HCT116 (cell line): ENCODE data around the gene LAMP5. TPM values are rescaled to one million over a fixed set of nuclear protein-coding genes. Genes with fewer than 3 reads are reported as not detected.

Source experiments
- ATAC-seq: fragments of 200-7000 bp; cut with Tn5 transposase; 2 replicates; pipeline ENCODE4 v1.9.1; 2020; ENCODE audit warnings: mild to moderate bottlenecking, moderate library complexity
- BruUV-seq: library from RNA; stranded (reverse); fragments of 400-500 nt; replicated peaks from 2 replicates; lab custom pipeline; 2021; lab: Mats Ljungman, UMichigan
- CTCF ChIA-PET: fragments of 300-600 bp; sonication (Branson Sonifier 250); formaldehyde crosslinking; loops from one replicate; lab custom pipeline; 2021; ENCODE audit warnings: antibody characterized with exemption; lab: Charles Lee
- POLR2A ChIA-PET: fragments of 300-600, 350-600 bp; sonication (Branson Sonifier 250); formaldehyde crosslinking; loops from one replicate; lab custom pipeline; 2021; ENCODE audit warnings: antibody characterized with exemption; lab: Charles Lee
- RAD21 ChIA-PET, 2 experiments: fragments of 300-600 bp; sonication (Branson Sonifier 250); formaldehyde crosslinking; loops; one replicate each; lab custom pipeline; 2023; ENCODE audit warnings: low total read pairs in 2 of 2; ENCODE audit not compliant: uncharacterized antibody in 2 of 2, unreplicated experiment in 2 of 2, low non-redundant PET in 1 of 2; lab: Charles Lee
- DNase-seq: peaks from one replicate; pipeline ENCODE4 v3.0.0-alpha.2; 2010; ENCODE audit warnings: low read depth, low spot score
- H2AFZ ChIP-seq: fragments of 200-600 bp; shearing (Covaris generic), sonication (generic); 2 replicates; pipeline ENCODE4 v1.6.1; 2017; ENCODE audit warnings: low read depth, mixed run types, mixed read lengths, antibody characterized with exemption, low read length; ENCODE audit not compliant: poor library complexity, severe bottlenecking
- H3K27ac ChIP-seq: 2 replicates; pipeline ENCODE4 v1.5.1; 2012; ENCODE audit warnings: low read depth, low read length
- H3K27me3 ChIP-seq: fragments of 200-600 bp; sonication (generic); 2 replicates; pipeline ENCODE4 v1.6.1; 2016; ENCODE audit warnings: mixed run types, low read length, mixed read lengths; ENCODE audit not compliant: insufficient read depth
- H3K36me3 ChIP-seq, 2 experiments: fragments of 200-500 bp in 1 of 2; fragments of 200-600 bp in 1 of 2; sonication (Bioruptor generic) in 1 of 2; sonication (generic) in 1 of 2; 2 replicates each; pipeline versions ENCODE4 v1.5.1 to v1.6.1; 2014 to 2016; ENCODE audit warnings: low read length in 2 of 2, inconsistent platforms in 1 of 2, mixed read lengths in 1 of 2, mixed run types in 1 of 2; ENCODE audit not compliant: insufficient read depth in 2 of 2, control insufficient read depth in 1 of 2
- H3K4me1 ChIP-seq, 2 experiments: fragments of 200-600 bp in 1 of 2; sonication (generic) in 1 of 2; 2 replicates each; pipeline versions ENCODE4 v1.5.1 to v1.6.1; 2012 to 2017; ENCODE audit warnings: low read length in 2 of 2, inconsistent platforms in 1 of 2, mild to moderate bottlenecking in 1 of 2, mixed read lengths in 1 of 2, mixed run types in 1 of 2, moderate library complexity in 1 of 2; ENCODE audit not compliant: insufficient read depth in 2 of 2, control insufficient read depth in 1 of 2
- H3K4me2 ChIP-seq: fragments of 200-600 bp; sonication (generic); 2 replicates; pipeline ENCODE4 v1.6.1; 2017; ENCODE audit warnings: mixed run types, low read length, mixed read lengths
- H3K4me3 ChIP-seq, 2 experiments: fragments of 200-600 bp in 1 of 2; sonication (generic) in 1 of 2; replicated peaks in 1 of 2; 2 replicates each; pipeline ENCODE4 v1.5.1; 2011 to 2016; ENCODE audit warnings: low read length in 2 of 2, control low read depth in 1 of 2, low read depth in 1 of 2, mild to moderate bottlenecking in 1 of 2, mixed read lengths in 1 of 2, mixed run types in 1 of 2
- H3K79me2 ChIP-seq: fragments of 200-600 bp; sonication (generic); 2 replicates; pipeline ENCODE4 v1.6.1; 2017; ENCODE audit warnings: mild to moderate bottlenecking, mixed run types, low read length, moderate library complexity, mixed read lengths; ENCODE audit not compliant: insufficient read depth
- H3K9ac ChIP-seq: fragments of 200-600 bp; sonication (generic); 2 replicates; pipeline ENCODE4 v1.6.1; 2016; ENCODE audit warnings: low read length, mixed read lengths
- H3K9me2 ChIP-seq: fragments of 200-600 bp; sonication (generic), shearing (Covaris generic); 2 replicates; pipeline ENCODE4 v1.6.1; 2017; ENCODE audit warnings: mixed run types, mild to moderate bottlenecking, moderate library complexity; ENCODE audit not compliant: insufficient read depth
- H3K9me3 ChIP-seq, 2 experiments: fragments of 200-500 bp in 1 of 2; fragments of 200-600 bp in 1 of 2; sonication (Bioruptor generic) in 1 of 2; sonication (generic) in 1 of 2; 2 replicates each; pipeline ENCODE4 v1.6.1; 2014 to 2017; ENCODE audit warnings: low read length in 2 of 2, mixed read lengths in 2 of 2, inconsistent platforms in 1 of 2, low read depth in 1 of 2, mild to moderate bottlenecking in 1 of 2, mixed run types in 1 of 2, moderate library complexity in 1 of 2; ENCODE audit not compliant: control insufficient read depth in 1 of 2, insufficient read depth in 1 of 2
- H4K20me1 ChIP-seq: fragments of 200-600 bp; sonication (generic), shearing (Covaris generic); 2 replicates; pipeline ENCODE4 v1.6.1; 2017; ENCODE audit warnings: mixed run types, mild to moderate bottlenecking, moderate library complexity; ENCODE audit not compliant: insufficient read depth
- ATF3 ChIP-seq: IDR thresholded peaks from 2 replicates; pipeline ENCODE4 v1.6.1; 2012
- CBX3 ChIP-seq: IDR thresholded peaks from 2 replicates; pipeline ENCODE4 v1.6.1; 2012; ENCODE audit warnings: low read depth
- EZH2phosphoT487 ChIP-seq: fragments of 200-600 bp; IDR thresholded peaks from 2 replicates; pipeline ENCODE4 v1.6.1; 2018; ENCODE audit warnings: antibody characterized with exemption, borderline replicate concordance
- MAX ChIP-seq: IDR thresholded peaks from 2 replicates; pipeline ENCODE4 v1.6.1; 2012
- POLR2A ChIP-seq: IDR thresholded peaks from 2 replicates; pipeline ENCODE4 v1.7.0; 2011; ENCODE audit warnings: borderline replicate concordance; ENCODE audit not compliant: insufficient read depth, insufficient read length; ENCODE audit errors: extremely low read depth
- POLR2AphosphoS5 ChIP-seq: IDR thresholded peaks from 2 replicates; pipeline ENCODE4 v1.6.1; 2011; ENCODE audit warnings: mild to moderate bottlenecking, low read depth, low read length, moderate library complexity
- SIN3A ChIP-seq: IDR thresholded peaks from 2 replicates; pipeline ENCODE4 v1.6.1; 2012; ENCODE audit warnings: low read depth
- SP1 ChIP-seq: IDR thresholded peaks from 2 replicates; pipeline ENCODE4 v1.6.1; 2012; ENCODE audit warnings: low read depth
- TCF7L2 ChIP-seq: IDR thresholded peaks from 2 replicates; pipeline ENCODE4 v1.7.0; 2011; ENCODE audit warnings: borderline replicate concordance, inconsistent platforms; ENCODE audit not compliant: insufficient read depth, insufficient read length; ENCODE audit errors: extremely low read depth
- YY1 ChIP-seq: IDR thresholded peaks from 2 replicates; pipeline ENCODE4 v1.6.1; 2011; ENCODE audit warnings: low read length, low read depth, moderate library complexity, mild to moderate bottlenecking; ENCODE audit not compliant: insufficient replicate concordance; ENCODE audit errors: extremely low read depth
- ZNF274 ChIP-seq: fragments of 200-500 bp; sonication (Bioruptor generic); IDR thresholded peaks from 2 replicates; pipeline ENCODE4 v1.6.1; 2014; ENCODE audit warnings: mild to moderate bottlenecking, low read depth, low read length, inconsistent platforms
- intact Hi-C: fragments of 100-400 bp; cut with micrococcal nuclease; formaldehyde crosslinking; loops from 2 replicates; pipeline ENCODE4 v1.10.0; 2022
- total RNA-seq: library from RNA; stranded (reverse); gene quantifications from one replicate; pipeline ENCODE4 v1.2.1, GENCODE V29; 2021; ENCODE audit not compliant: unreplicated experiment
- TF ChIP-seq, protein P1 (sequence below), 3 experiments: fragments of 200-600 bp in 1 of 3; sonication (generic) in 1 of 3; IDR thresholded peaks in 2 of 3; conservative IDR thresholded peaks in 1 of 3; 2 replicates each; pipeline ENCODE4 v1.5.1; 2012 to 2017; ENCODE audit warnings: low read depth in 2 of 3, low read length in 2 of 3, antibody characterized with exemption in 1 of 3, borderline replicate concordance in 1 of 3, control low read depth in 1 of 3, mild to moderate bottlenecking in 1 of 3, mixed read lengths in 1 of 3, mixed run types in 1 of 3, moderate library complexity in 1 of 3; ENCODE audit not compliant: insufficient read depth in 1 of 3
- TF ChIP-seq, protein P2 (sequence below): IDR thresholded peaks from 2 replicates; pipeline ENCODE4 v1.6.1; 2011; ENCODE audit warnings: mild to moderate bottlenecking, low read length, moderate library complexity; ENCODE audit not compliant: insufficient replicate concordance; ENCODE audit errors: extremely low read depth

Gene LAMP5
- total RNA-seq, 1 experiment from 2014 or later, result not detected

DNA sequence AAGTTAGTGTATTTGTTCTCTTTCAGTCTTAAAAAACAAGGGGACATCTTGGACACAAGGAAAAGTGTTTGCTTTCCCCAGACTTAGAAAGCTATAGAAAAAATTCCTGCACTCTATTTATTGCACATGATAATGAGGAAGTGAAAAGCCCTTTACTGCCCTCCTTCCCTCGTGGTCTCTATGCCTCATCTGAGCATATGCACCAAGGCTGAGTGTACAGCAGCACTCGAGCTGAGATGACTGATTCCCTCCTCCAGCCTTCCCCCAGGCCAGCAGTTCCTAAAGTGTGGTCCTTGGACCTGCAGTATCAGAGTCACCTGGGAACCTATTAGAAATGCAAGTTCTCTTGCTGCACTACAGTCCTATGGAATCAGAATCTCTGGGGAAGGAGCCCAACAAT lies 14.3 kb upstream of the LAMP5 start:
- Histone ChIP-seq H3K4me2 (no peak overlapping the region), H4K20me1 (no peaks in the 10 kb centered on the region), H3K27me3 (peaks cover 10% of the 10 kb centered on the region; the same call in 1 of the 2 replicates), H3K4me3 (no peak overlapping the region), H3K79me2 (no peaks in the 10 kb centered on the region), H3K36me3 (no peaks in the 10 kb centered on the region), H3K27ac (no peak overlapping the region), H3K9me2 (no peaks in the 10 kb centered on the region), H2AFZ (no peak overlapping the region), H3K9ac (no peak overlapping the region), H3K4me1 (no peaks in the 10 kb centered on the region), H3K9me3 (no peaks in the 10 kb centered on the region)
- DNase-seq, result no peak
- TF ChIP-seq, protein P1, sequence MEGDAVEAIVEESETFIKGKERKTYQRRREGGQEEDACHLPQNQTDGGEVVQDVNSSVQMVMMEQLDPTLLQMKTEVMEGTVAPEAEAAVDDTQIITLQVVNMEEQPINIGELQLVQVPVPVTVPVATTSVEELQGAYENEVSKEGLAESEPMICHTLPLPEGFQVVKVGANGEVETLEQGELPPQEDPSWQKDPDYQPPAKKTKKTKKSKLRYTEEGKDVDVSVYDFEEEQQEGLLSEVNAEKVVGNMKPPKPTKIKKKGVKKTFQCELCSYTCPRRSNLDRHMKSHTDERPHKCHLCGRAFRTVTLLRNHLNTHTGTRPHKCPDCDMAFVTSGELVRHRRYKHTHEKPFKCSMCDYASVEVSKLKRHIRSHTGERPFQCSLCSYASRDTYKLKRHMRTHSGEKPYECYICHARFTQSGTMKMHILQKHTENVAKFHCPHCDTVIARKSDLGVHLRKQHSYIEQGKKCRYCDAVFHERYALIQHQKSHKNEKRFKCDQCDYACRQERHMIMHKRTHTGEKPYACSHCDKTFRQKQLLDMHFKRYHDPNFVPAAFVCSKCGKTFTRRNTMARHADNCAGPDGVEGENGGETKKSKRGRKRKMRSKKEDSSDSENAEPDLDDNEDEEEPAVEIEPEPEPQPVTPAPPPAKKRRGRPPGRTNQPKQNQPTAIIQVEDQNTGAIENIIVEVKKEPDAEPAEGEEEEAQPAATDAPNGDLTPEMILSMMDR (IDR thresholded peaks at IDR 0.05 in 2 of 3, conservative IDR thresholded peaks at IDR 0.05 in 1 of 3; ENCODE audit: borderline replicate concordance in 1 of 3, insufficient read depth in 1 of 3, low read depth in 2 of 3, low read length in 2 of 3), result no peak
- TF ChIP-seq YY1, result no peak
- TF ChIP-seq POLR2AphosphoS5, result no peak
- TF ChIP-seq POLR2A, result no peak
- TF ChIP-seq SIN3A, result no peak
- TF ChIP-seq EZH2phosphoT487, result no peak
- POLR2A ChIA-PET, result no interaction called here
- BruUV-seq, result no TSS peak
- intact Hi-C loops, result no loop called here
- no peak for ATAC-seq
- RAD21 ChIA-PET, result no interaction called here
- CTCF ChIA-PET, result no interaction called here

GRCh38 chr20:9501473-9501872 lies 12.9 kb upstream of the LAMP5 start:
- Histone ChIP-seq H3K4me2 (no peak overlapping the region), H4K20me1 (no peaks in the 10 kb centered on the region), H3K79me2 (no peaks in the 10 kb centered on the region), H3K27ac (no peak overlapping the region), H3K9me2 (no peaks in the 10 kb centered on the region), H2AFZ (no peak overlapping the region), H3K9ac (no peak overlapping the region), H3K36me3 (no peaks in the 10 kb centered on the region), H3K4me1 (no peaks in the 10 kb centered on the region), H3K27me3 (peaks cover 10% of the 10 kb centered on the region; the same call in 1 of the 2 replicates), H3K4me3 (no peak overlapping the region), H3K9me3 (no peaks in the 10 kb centered on the region)
- ChIA-PET RAD21 (no interaction called here), CTCF (no interaction called here), POLR2A (no interaction called here)
- ATAC-seq (no peak), DNase-seq (no peak)
- intact Hi-C loops, result no loop called here
- no TSS peak for BruUV-seq
- no peak for TF ChIP-seq ZNF274
- TF ChIP-seq, protein P2, sequence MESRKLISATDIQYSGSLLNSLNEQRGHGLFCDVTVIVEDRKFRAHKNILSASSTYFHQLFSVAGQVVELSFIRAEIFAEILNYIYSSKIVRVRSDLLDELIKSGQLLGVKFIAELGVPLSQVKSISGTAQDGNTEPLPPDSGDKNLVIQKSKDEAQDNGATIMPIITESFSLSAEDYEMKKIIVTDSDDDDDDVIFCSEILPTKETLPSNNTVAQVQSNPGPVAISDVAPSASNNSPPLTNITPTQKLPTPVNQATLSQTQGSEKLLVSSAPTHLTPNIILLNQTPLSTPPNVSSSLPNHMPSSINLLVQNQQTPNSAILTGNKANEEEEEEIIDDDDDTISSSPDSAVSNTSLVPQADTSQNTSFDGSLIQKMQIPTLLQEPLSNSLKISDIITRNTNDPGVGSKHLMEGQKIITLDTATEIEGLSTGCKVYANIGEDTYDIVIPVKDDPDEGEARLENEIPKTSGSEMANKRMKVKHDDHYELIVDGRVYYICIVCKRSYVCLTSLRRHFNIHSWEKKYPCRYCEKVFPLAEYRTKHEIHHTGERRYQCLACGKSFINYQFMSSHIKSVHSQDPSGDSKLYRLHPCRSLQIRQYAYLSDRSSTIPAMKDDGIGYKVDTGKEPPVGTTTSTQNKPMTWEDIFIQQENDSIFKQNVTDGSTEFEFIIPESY, result no peak
- no peak for TF ChIP-seq CBX3
- no peak for TF ChIP-seq MAX
- TF ChIP-seq ATF3, result no peak
- no peak for TF ChIP-seq TCF7L2
- no peak for TF ChIP-seq SIN3A
- TF ChIP-seq POLR2A, result no peak
- TF ChIP-seq SP1, result no peak
